HepG2 (cell line): ENCODE data around the gene NOSTRIN. TPM values are rescaled to one million over a fixed set of nuclear protein-coding genes. Genes with fewer than 3 reads are reported as not detected.

Experiments
- CREB1 ChIP-seq, 2 experiments: fragments of 450-650 bp in 1 of 2; IDR thresholded peaks; 2 replicates each; pipeline ENCODE4 v1.6.1; 2016 to 2017; ENCODE audit warnings: control low read depth in 1 of 2, mild to moderate bottlenecking in 1 of 2, missing compliant biosample characterization in 1 of 2, missing genetic modification characterization in 1 of 2
- FOXK1 ChIP-seq: sonication (generic); formaldehyde crosslinking; IDR thresholded peaks from 2 replicates; pipeline ENCODE4 v1.4.0; 2020; ENCODE audit warnings: low read depth, missing genetic modification reagents, borderline replicate concordance
- GFI1 ChIP-seq: sonication (generic); formaldehyde crosslinking; IDR thresholded peaks from 2 replicates; pipeline ENCODE4 v1.5.0; 2020; ENCODE audit warnings: missing genetic modification reagents, mild to moderate bottlenecking, borderline replicate concordance
- KLF11 ChIP-seq: IDR thresholded peaks from 2 replicates; pipeline ENCODE4 v1.6.1; 2016; ENCODE audit warnings: missing compliant biosample characterization
- MYC ChIP-seq: sonication (generic); formaldehyde crosslinking; IDR thresholded peaks from 2 replicates; pipeline ENCODE4 v1.9.0; 2021; ENCODE audit warnings: missing genetic modification reagents, borderline replicate concordance
- PLRG1 ChIP-seq: fragments of 450-650 bp; conservative IDR thresholded peaks from 2 replicates; pipeline ENCODE4 v1.6.1; 2016
- PRDM15 ChIP-seq: sonication (generic); formaldehyde crosslinking; IDR thresholded peaks from 2 replicates; pipeline ENCODE4 v1.4.0; 2020; ENCODE audit warnings: missing genetic modification reagents
- RBM22 ChIP-seq: fragments of 200-400 bp; formaldehyde crosslinking; optimal IDR thresholded peaks from 2 replicates; pipeline ENCODE3; 2017; ENCODE audit warnings: mild to moderate bottlenecking, low read length, moderate library complexity
- SNRNP70 ChIP-seq: fragments of 200-400 bp; formaldehyde crosslinking; IDR thresholded peaks from 2 replicates; pipeline ENCODE4 v1.6.1; 2017; ENCODE audit warnings: mild to moderate bottlenecking, low read depth, low read length, moderate library complexity
- STAG1 ChIP-seq: sonication (generic); formaldehyde crosslinking; IDR thresholded peaks from 2 replicates; pipeline ENCODE4 v1.4.0; 2020; ENCODE audit warnings: missing genetic modification reagents
- XRCC5 ChIP-seq: fragments of 200-400 bp; formaldehyde crosslinking; optimal IDR thresholded peaks from 2 replicates; pipeline ENCODE3; 2017; ENCODE audit warnings: mild to moderate bottlenecking, low read length
- ZNF253 ChIP-seq: sonication (generic); formaldehyde crosslinking; IDR thresholded peaks from 2 replicates; pipeline ENCODE4 v1.8.0; 2022; ENCODE audit warnings: mild to moderate bottlenecking, missing genetic modification reagents, borderline replicate concordance
- ZNF326 ChIP-seq: sonication (generic); formaldehyde crosslinking; IDR thresholded peaks from 2 replicates; pipeline ENCODE4 v1.4.0; 2020; ENCODE audit warnings: missing genetic modification reagents, borderline replicate concordance
- ZNF549 ChIP-seq: sonication (generic); formaldehyde crosslinking; IDR thresholded peaks from 2 replicates; pipeline ENCODE4 v1.5.0; 2020; ENCODE audit warnings: missing genetic modification reagents
- ZNF747 ChIP-seq: sonication (generic); formaldehyde crosslinking; IDR thresholded peaks from 2 replicates; pipeline ENCODE4 v1.8.1; 2023; ENCODE audit warnings: missing genetic modification reagents, mild to moderate bottlenecking, borderline replicate concordance
- polyA plus RNA-seq, 8 experiments: library from polyadenylated mRNA; depleted of rRNA in 3 of 8; stranded (reverse) in 7 of 8; unstranded in 1 of 8; fragments of >200 nt; fragmentation: Illumina TruSeq in 4 of 8; extraction: Trizol in 4 of 8; gene quantifications; 2 replicates each; pipeline versions ENCODE4 v1.2.1 to v1.2.3, GENCODE V29; 2011 to 2016; ENCODE audit warnings: low read depth in 4 of 8, missing spikeins in 1 of 8, mixed read lengths in 1 of 8; ENCODE audit not compliant: insufficient read depth in 1 of 8
- total RNA-seq, 5 experiments: library from RNA; depleted of rRNA; stranded (reverse); fragments of >200 nt; fragmentation: Illumina TruSeq; extraction: Trizol; gene quantifications; 2 replicates each; pipeline ENCODE4 v1.2.3, GENCODE V29; 2016; ENCODE audit warnings: low read depth in 1 of 5
- TF ChIP-seq, protein P1 (sequence below), 2 experiments: IDR thresholded peaks; 2 replicates each; pipeline ENCODE4 v1.6.1; 2011 to 2012; ENCODE audit warnings: low read length in 2 of 2, borderline replicate concordance in 1 of 2, low read depth in 1 of 2, mild to moderate bottlenecking in 1 of 2, moderate library complexity in 1 of 2
- TF ChIP-seq, protein P2 (sequence below): sonication (generic); formaldehyde crosslinking; IDR thresholded peaks from 2 replicates; pipeline ENCODE4 v1.9.0; 2021; ENCODE audit warnings: missing genetic modification reagents, borderline replicate concordance
- TF ChIP-seq, protein P3 (sequence below): sonication (generic); formaldehyde crosslinking; IDR thresholded peaks from 2 replicates; pipeline ENCODE4 v1.5.0; 2020; ENCODE audit warnings: missing genetic modification reagents, mild to moderate bottlenecking, borderline replicate concordance

NOSTRIN gene
- total and polyA plus RNA-seq, 2 of the 13 experiments (the other 11 are each of a cell fraction or from before 2014, with no cell fraction given), result 0.22 TPM

- TF ChIP-seq PRDM15 (CRISPR knock-in tag) (no peak), KLF11 (no peak), STAG1 (CRISPR knock-in tag) (peak; percentile 80), MYC (CRISPR knock-in tag) (peak; percentile 51; the same call in 1 of the 2 replicates), FOXK1 (no peak), XRCC5 (peak; percentile 68), SNRNP70 (no peak), ZNF747 (no peak; the same call in 1 of the 2 replicates), RBM22 (peak; percentile 46), ZNF253 (CRISPR knock-in tag) (no peak), GFI1 (no peak), PLRG1 (no peak), CREB1 (IDR thresholded peaks at IDR 0.05) (no peak), CREB1 (CRISPR knock-in tag; IDR thresholded peaks at IDR 0.05) (0 out of 2 replicates have a peak, but pooled peaks have one; percentile 15), ZNF326 (no peak), ZNF549 (CRISPR knock-in tag) (no peak)
- TF ChIP-seq, protein P1, sequence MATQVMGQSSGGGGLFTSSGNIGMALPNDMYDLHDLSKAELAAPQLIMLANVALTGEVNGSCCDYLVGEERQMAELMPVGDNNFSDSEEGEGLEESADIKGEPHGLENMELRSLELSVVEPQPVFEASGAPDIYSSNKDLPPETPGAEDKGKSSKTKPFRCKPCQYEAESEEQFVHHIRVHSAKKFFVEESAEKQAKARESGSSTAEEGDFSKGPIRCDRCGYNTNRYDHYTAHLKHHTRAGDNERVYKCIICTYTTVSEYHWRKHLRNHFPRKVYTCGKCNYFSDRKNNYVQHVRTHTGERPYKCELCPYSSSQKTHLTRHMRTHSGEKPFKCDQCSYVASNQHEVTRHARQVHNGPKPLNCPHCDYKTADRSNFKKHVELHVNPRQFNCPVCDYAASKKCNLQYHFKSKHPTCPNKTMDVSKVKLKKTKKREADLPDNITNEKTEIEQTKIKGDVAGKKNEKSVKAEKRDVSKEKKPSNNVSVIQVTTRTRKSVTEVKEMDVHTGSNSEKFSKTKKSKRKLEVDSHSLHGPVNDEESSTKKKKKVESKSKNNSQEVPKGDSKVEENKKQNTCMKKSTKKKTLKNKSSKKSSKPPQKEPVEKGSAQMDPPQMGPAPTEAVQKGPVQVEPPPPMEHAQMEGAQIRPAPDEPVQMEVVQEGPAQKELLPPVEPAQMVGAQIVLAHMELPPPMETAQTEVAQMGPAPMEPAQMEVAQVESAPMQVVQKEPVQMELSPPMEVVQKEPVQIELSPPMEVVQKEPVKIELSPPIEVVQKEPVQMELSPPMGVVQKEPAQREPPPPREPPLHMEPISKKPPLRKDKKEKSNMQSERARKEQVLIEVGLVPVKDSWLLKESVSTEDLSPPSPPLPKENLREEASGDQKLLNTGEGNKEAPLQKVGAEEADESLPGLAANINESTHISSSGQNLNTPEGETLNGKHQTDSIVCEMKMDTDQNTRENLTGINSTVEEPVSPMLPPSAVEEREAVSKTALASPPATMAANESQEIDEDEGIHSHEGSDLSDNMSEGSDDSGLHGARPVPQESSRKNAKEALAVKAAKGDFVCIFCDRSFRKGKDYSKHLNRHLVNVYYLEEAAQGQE (IDR thresholded peaks at IDR 0.05; ENCODE audit: borderline replicate concordance in 1 of 2, low read depth in 1 of 2, low read length in 2 of 2), result no peak
- TF ChIP-seq, protein P2, sequence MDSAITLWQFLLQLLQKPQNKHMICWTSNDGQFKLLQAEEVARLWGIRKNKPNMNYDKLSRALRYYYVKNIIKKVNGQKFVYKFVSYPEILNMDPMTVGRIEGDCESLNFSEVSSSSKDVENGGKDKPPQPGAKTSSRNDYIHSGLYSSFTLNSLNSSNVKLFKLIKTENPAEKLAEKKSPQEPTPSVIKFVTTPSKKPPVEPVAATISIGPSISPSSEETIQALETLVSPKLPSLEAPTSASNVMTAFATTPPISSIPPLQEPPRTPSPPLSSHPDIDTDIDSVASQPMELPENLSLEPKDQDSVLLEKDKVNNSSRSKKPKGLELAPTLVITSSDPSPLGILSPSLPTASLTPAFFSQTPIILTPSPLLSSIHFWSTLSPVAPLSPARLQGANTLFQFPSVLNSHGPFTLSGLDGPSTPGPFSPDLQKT, result no peak
- TF ChIP-seq, protein P3, sequence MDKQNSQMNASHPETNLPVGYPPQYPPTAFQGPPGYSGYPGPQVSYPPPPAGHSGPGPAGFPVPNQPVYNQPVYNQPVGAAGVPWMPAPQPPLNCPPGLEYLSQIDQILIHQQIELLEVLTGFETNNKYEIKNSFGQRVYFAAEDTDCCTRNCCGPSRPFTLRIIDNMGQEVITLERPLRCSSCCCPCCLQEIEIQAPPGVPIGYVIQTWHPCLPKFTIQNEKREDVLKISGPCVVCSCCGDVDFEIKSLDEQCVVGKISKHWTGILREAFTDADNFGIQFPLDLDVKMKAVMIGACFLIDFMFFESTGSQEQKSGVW, result no peak
Observed at GRCh38 chr2:168773719-168774521, 28.5 kb upstream of the NOSTRIN start (continued).
